Lower leg skin (tissue), 4 donors: Measurements from ENCODE around the gene SDK1. TPM values are rescaled to one million over a fixed set of nuclear protein-coding genes. Genes with fewer than 3 reads are reported as not detected.

Experiments used
- DNase-seq, 2 donors: peaks; one replicate each; pipeline ENCODE4 v3.0.0-alpha.2; 2019; ENCODE audit warnings: low spot score in 2 of 2
- H3K4me3 ChIP-seq: fragments of 200-600 bp; sonication (generic); 2 replicates; pipeline ENCODE4 v1.5.1; 2017; ENCODE audit warnings: mild to moderate bottlenecking, low read depth; ENCODE audit not compliant: poor library complexity, severe bottlenecking
- POLR2A ChIP-seq, 2 donors: fragments of 450-650 bp; IDR thresholded peaks; one replicate each; pipeline ENCODE4 v1.6.1; 2016 to 2017; ENCODE audit warnings: antibody characterized with exemption in 2 of 2, mild to moderate bottlenecking in 1 of 2, moderate library complexity in 1 of 2
- WGBS, 2 donors: methylation state at CpG; one replicate each; pipeline ENCODE4 v1.1.5; 2018; 5-methylcytosine and 5-hydroxymethylcytosine counted together
- intact Hi-C: fragments of 100-400 bp; cut with DNase I; formaldehyde crosslinking; loops from one replicate; pipeline ENCODE4 v1.15.0; 2023; ENCODE audit warnings: low total_unique reads
- total RNA-seq, 4 donors: library from RNA; depleted of rRNA; stranded (reverse); fragments of >200 nt; gene quantifications; one replicate each; pipeline ENCODE4 v1.1.0, GENCODE V29; 2016
- TF ChIP-seq, protein P1 (sequence below), 3 donors: fragments of 450-650 bp; IDR thresholded peaks; one replicate each; pipeline ENCODE4 v1.5.1; 2016; ENCODE audit warnings: antibody characterized with exemption in 3 of 3, mild to moderate bottlenecking in 3 of 3, moderate library complexity in 2 of 3

SDK1 gene
- total RNA-seq, 4 donors from 2014 or later = 1.9 to 7.2 (median 5.1) TPM

DNA sequence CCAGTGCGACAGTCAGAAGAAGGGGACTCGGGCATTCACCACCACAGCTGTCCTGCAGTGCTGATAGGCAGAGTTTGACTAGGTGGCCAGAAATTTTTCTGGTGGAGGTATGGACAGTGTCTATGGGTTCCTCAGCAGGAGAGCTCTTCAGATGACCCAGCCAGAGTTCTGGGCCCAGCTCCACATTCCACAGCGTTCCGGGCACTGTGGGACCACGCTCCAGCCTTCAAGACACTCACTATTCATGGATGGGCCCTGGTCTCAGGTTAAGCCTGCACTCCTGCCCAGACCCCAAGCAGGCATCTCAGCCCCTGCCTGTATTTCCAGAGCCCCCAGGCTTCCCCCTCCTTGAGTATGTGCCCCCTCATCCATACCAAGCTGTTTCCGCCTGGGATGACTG is 884.1 kb downstream of the SDK1 start:
- 88 to 95% methylated on average over 6 of the region's 6 CpGs for WGBS, 2 donors
- intact Hi-C loops = no loop called here
- no peak for DNase-seq
- H3K4me3 ChIP-seq = no peak overlapping the region
- TF ChIP-seq, protein P1, sequence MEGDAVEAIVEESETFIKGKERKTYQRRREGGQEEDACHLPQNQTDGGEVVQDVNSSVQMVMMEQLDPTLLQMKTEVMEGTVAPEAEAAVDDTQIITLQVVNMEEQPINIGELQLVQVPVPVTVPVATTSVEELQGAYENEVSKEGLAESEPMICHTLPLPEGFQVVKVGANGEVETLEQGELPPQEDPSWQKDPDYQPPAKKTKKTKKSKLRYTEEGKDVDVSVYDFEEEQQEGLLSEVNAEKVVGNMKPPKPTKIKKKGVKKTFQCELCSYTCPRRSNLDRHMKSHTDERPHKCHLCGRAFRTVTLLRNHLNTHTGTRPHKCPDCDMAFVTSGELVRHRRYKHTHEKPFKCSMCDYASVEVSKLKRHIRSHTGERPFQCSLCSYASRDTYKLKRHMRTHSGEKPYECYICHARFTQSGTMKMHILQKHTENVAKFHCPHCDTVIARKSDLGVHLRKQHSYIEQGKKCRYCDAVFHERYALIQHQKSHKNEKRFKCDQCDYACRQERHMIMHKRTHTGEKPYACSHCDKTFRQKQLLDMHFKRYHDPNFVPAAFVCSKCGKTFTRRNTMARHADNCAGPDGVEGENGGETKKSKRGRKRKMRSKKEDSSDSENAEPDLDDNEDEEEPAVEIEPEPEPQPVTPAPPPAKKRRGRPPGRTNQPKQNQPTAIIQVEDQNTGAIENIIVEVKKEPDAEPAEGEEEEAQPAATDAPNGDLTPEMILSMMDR (IDR thresholded peaks at IDR 0.05) = no peak
- no peak for TF ChIP-seq POLR2A (IDR thresholded peaks at IDR 0.05)

- WGBS, 2 donors = 82 to 86% methylated on average over 15 of the region's 15 CpGs
Measured at GRCh38 chr7:4185721-4186512, 884.9 kb downstream of the SDK1 start.

DNA sequence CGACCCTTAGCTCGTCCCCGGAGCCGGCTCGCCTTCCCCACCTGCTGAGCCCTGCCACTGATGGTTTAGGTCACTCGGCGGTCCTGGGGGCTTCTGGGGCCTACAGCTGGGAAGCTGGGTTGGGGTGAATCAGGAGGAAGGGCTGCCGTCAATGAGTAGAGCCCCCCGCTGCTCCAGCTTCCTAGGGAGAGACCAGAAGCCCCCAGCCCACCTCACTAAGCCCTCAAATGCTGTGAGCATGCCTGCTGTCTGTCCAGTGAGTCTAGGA is 885.4 kb downstream of the SDK1 start:
- no peak overlapping the region for H3K4me3 ChIP-seq
- 92 to 94% methylated on average over 8 to 9 of the region's 9 CpGs for WGBS, 2 donors
- intact Hi-C loops = no loop called here
- TF ChIP-seq, protein P1 (IDR thresholded peaks at IDR 0.05) = no peak
- no peak for TF ChIP-seq POLR2A (IDR thresholded peaks at IDR 0.05)
- no peak for DNase-seq

More at GRCh38 chr7:4185721-4186512, 884.9 kb downstream of the SDK1 start:
- DNase-seq = no peak
- TF ChIP-seq POLR2A (IDR thresholded peaks at IDR 0.05) = no peak
- TF ChIP-seq, protein P1 (IDR thresholded peaks at IDR 0.05) = no peak
- intact Hi-C loops = no loop called here
- H3K4me3 ChIP-seq = no peak overlapping the region

- H3K4me3 ChIP-seq = no peak overlapping the region
- intact Hi-C loops = no loop called here
- DNase-seq = no peak
- WGBS, 2 donors = 18 to 27% methylated on average over 3 of the region's 3 CpGs
- TF ChIP-seq POLR2A (IDR thresholded peaks at IDR 0.05) = no peak
- TF ChIP-seq, protein P1 (IDR thresholded peaks at IDR 0.05) = no peak
Measured at GRCh38 chr7:4188651-4189050, 887.6 kb downstream of the SDK1 start.

DNA sequence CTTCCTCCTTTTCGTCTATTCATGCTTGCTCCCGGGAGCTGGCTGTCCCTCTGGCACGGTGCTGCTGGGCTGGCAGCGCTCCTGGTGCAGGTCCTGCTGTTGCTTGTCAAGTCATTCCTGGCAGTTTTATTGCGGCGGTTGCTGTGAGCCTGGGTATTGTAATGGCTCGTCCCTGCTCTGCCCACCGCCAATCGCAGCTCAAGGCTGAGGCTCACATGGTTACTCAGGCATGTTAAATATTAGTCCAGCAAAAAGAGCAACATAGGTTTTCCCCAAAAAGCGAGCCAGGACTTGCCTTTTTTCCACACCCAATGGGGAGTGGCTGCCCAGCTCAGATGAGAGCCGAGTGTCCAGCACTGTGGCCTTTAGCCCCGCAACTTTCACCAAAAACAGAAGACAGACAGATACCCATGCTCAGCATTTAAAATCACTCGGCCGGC is 888.1 kb downstream of the SDK1 start:
- H3K4me3 ChIP-seq = no peak overlapping the region
- intact Hi-C loops = no loop called here
- DNase-seq = peak; percentile 83 to 95
- TF ChIP-seq, protein P1 (IDR thresholded peaks at IDR 0.05) = no peak
- no peak for TF ChIP-seq POLR2A (IDR thresholded peaks at IDR 0.05)
- WGBS, 2 donors = 13 to 29% methylated on average over 13 to 14 of the region's 14 CpGs
